Psoas muscle (tissue), 8 donors: ENCODE data around the gene KIAA0513. TPM values are rescaled to one million over a fixed set of nuclear protein-coding genes. Genes with fewer than 3 reads are reported as not detected.

Experiments
- ATAC-seq, 4 donors: fragments of 200-7000 bp; cut with Tn5 transposase; one replicate each; pipeline ENCODE4 v1.9.1; 2020; ENCODE audit warnings: moderate library complexity in 3 of 4, mild to moderate bottlenecking in 2 of 4
- DNase-seq, 2 donors: peaks; one replicate each; pipeline ENCODE4 v3.0.0-alpha.2; 2020
- H3K27ac ChIP-seq: fragments of 200-600 bp; one replicate; pipeline ENCODE4 v1.8.0; 2022
- H3K27me3 ChIP-seq, 3 donors: fragments of 200-600 bp in 1 of 3; one replicate each; pipeline versions ENCODE4 v1.6.1 to v1.8.0; 2013 to 2022; ENCODE audit warnings: low read length in 2 of 3, mild to moderate bottlenecking in 2 of 3, moderate library complexity in 1 of 3; ENCODE audit not compliant: insufficient read depth in 3 of 3
- H3K36me3 ChIP-seq, 2 donors: fragments of 200-600 bp in 1 of 2; one replicate each; pipeline versions ENCODE4 v1.6.1 to v1.8.0; 2013 to 2022; ENCODE audit warnings: low read depth in 1 of 2, mild to moderate bottlenecking in 1 of 2, moderate library complexity in 1 of 2; ENCODE audit not compliant: insufficient read depth in 1 of 2
- H3K4me1 ChIP-seq: fragments of 200-600 bp; one replicate; pipeline ENCODE4 v1.8.0; 2022
- H3K4me3 ChIP-seq: fragments of 200-600 bp; one replicate; pipeline ENCODE4 v1.8.0; 2022; ENCODE audit warnings: mild to moderate bottlenecking
- H3K9me3 ChIP-seq: fragments of 200-600 bp; one replicate; pipeline ENCODE4 v1.8.0; 2022
- CTCF ChIP-seq: fragments of 200-600 bp; IDR thresholded peaks from one replicate; pipeline ENCODE4 v1.8.0; 2022; ENCODE audit warnings: antibody characterized with exemption
- WGBS, 3 donors: extraction: QIAGEN DNeasy Blood & Tissue Kit; methylation state at CpG; one replicate each; pipeline versions ENCODE4 v1.1.6 to v1.1.7; 2013; 5-methylcytosine and 5-hydroxymethylcytosine counted together
- intact Hi-C, 2 donors: fragments of 100-400 bp; cut with DNase I; formaldehyde crosslinking; loops; one replicate each; pipeline versions ENCODE4 v1.11.0 to v1.14.2; 2022
- polyA plus RNA-seq, 3 donors: library from polyadenylated mRNA; stranded (reverse); fragments of 200-250 nt; gene quantifications; one replicate each; pipeline ENCODE4 v1.2.3, GENCODE V29; 2013
- total RNA-seq, 4 donors: library from RNA; stranded (reverse); fragmentation: NEBNext Ultra II Directional in 2 of 4; extraction: Animal tissue kit (Norgen Biotek cat#: 25700) in 2 of 4; gene quantifications; one replicate each; pipeline versions ENCODE4 v1.2.1 to v1.2.4, GENCODE V29; 2021 to 2023
- donor health status: healthy with polysubstance abuse.
- donor health status: DM: no; HTN: no; CAD: no; lungs with moderate emphysema.
- donor health status: Bipolar disorder and iron deficiency.
- donor health status: healthy.
- donor health status: DM: yes; HTN: yes; CAD: no.
- donor health status: DM: no; HTN: no; CAD: no.
- donor health status: DM: no; HTN: no; CAD: no.
- donor health status: DM: yes; HTN: yes; CAD: no.

Gene KIAA0513
- total and polyA plus RNA-seq, 7 donors = 3.6 to 18.2 (median 12.9) TPM

- no peaks in the 10 kb centered on the region for H3K27me3 ChIP-seq
- H3K27ac ChIP-seq = no peak overlapping the region
- H3K4me3 ChIP-seq = peak overlapping the region; percentile 33
- peak in 1 of 2 donors; percentile 63 for DNase-seq
- TF ChIP-seq CTCF = no peak
- H3K36me3 ChIP-seq = no peaks in the 10 kb centered on the region
- peak; percentile 71 to 86 (median 82) for ATAC-seq
- H3K4me1 ChIP-seq = peaks cover 11% of the 10 kb centered on the region
- intact Hi-C loops = no loop called here
- WGBS, 3 donors = 39 to 56% (median 44%) methylated on average over 27 of the region's 27 CpGs
- no peaks in the 10 kb centered on the region for H3K9me3 ChIP-seq
Measured at GRCh38 chr16:85041219-85042166, 13.9 kb downstream of the KIAA0513 start.

- TF ChIP-seq CTCF = no peak
- H3K27ac ChIP-seq = no peak overlapping the region
- DNase-seq = no peak
- ATAC-seq = no peak
- H3K4me3 ChIP-seq = peak overlapping the region; percentile 33
- H3K27me3 ChIP-seq = no peaks in the 10 kb centered on the region
- no peaks in the 10 kb centered on the region for H3K36me3 ChIP-seq
- intact Hi-C loops = no loop called here
- H3K9me3 ChIP-seq = no peaks in the 10 kb centered on the region
- WGBS, 3 donors = 52 to 67% (median 57%) methylated on average over 6 of the region's 6 CpGs
- peaks cover 11% of the 10 kb centered on the region for H3K4me1 ChIP-seq
Measured at GRCh38 chr16:85042167-85042526, 14.6 kb downstream of the KIAA0513 start.

GRCh38 chr16:85042606-85043005, 15.0 kb downstream of the KIAA0513 start:
- Histone ChIP-seq H3K27ac (no peak overlapping the region), H3K27me3 (no peaks in the 10 kb centered on the region), H3K9me3 (no peaks in the 10 kb centered on the region), H3K4me1 (peaks cover 11% of the 10 kb centered on the region), H3K36me3 (no peaks in the 10 kb centered on the region), H3K4me3 (no peak overlapping the region)
- intact Hi-C loops = no loop called here
- peak in 1 of 2 donors; percentile 62 for DNase-seq
- TF ChIP-seq CTCF = no peak
- 31 to 67% (median 38%) methylated on average over 6 of the region's 6 CpGs for WGBS, 3 donors
- ATAC-seq = peak; percentile 46 to 82 (median 79)

- H3K27me3 ChIP-seq = no peaks in the 10 kb centered on the region
- H3K4me3 ChIP-seq = no peak overlapping the region
- intact Hi-C loops = no loop called here
- peaks cover 17% of the 10 kb centered on the region for H3K4me1 ChIP-seq
- H3K9me3 ChIP-seq = no peaks in the 10 kb centered on the region
- DNase-seq (peak in 1 of 2 donors; percentile 30), ATAC-seq (no peak)
- no peak overlapping the region for H3K27ac ChIP-seq
- 93 to 97% (median 96%) methylated on average over 5 of the region's 5 CpGs for WGBS, 3 donors
- TF ChIP-seq CTCF = no peak
- no peaks in the 10 kb centered on the region for H3K36me3 ChIP-seq
Measured at GRCh38 chr16:85045077-85045476, 17.5 kb downstream of the KIAA0513 start.
